ENCODE data around the gene PCDH9.
A peak's percentile ranks its signal among the peaks of the same experiment; 100 is the strongest.

Gene PCDH9

GRCh38 chr13:67267136-67267535, 37.0 kb upstream of the PCDH9 start:
- no peaks in the 10 kb centered on the region for H3K36me3 ChIP-seq (ENCODE audit: control insufficient read depth, insufficient read depth, low read length)
- H3K27me3 ChIP-seq (replicated peaks; ENCODE audit: control insufficient read depth, insufficient read depth, low read length): no peaks in the 10 kb centered on the region
- H3K4me3 ChIP-seq (replicated peaks; ENCODE audit: low read depth, low read length): no peak overlapping the region
- TF ChIP-seq CTCF (IDR thresholded peaks at IDR 0.05; ENCODE audit: insufficient read depth, low read length, poor library complexity, severe bottlenecking): no peak
- no peak for DNase-seq (ENCODE audit: extremely low read depth, insufficient read length)

DNA sequence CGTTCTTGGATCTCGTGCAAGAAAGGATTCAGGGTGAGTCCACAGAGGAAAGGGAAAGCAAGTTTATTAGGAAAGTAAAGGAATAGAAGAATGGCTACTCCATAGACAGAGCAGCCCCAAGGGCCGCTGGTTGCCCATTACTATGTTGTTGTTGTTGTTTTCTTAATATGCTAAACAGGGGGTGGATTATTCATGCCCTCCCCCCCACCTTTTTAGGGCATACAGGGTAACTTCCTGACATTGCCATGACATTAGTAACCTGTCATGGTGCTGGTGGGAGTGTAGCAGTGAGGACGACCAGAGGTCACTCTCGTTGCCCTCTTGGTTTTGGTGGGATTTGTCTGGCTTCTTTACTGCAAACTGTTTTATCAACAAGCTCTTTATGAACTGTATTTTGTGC, 29.1 kb upstream of the PCDH9 start:
- H3K27me3 ChIP-seq (replicated peaks; ENCODE audit: control insufficient read depth, insufficient read depth, low read length): no peaks in the 10 kb centered on the region
- no peaks in the 10 kb centered on the region for H3K36me3 ChIP-seq (ENCODE audit: control insufficient read depth, insufficient read depth, low read length)
- no peak for DNase-seq (ENCODE audit: extremely low read depth, insufficient read length)
- no peak overlapping the region for H3K4me3 ChIP-seq (replicated peaks; ENCODE audit: low read depth, low read length)
- TF ChIP-seq CTCF (IDR thresholded peaks at IDR 0.05; ENCODE audit: insufficient read depth, low read length, poor library complexity, severe bottlenecking): no peak

GRCh38 chr13:67258482-67258881, 28.3 kb upstream of the PCDH9 start:
- DNase-seq (ENCODE audit: extremely low read depth, insufficient read length): no peak
- TF ChIP-seq CTCF (IDR thresholded peaks at IDR 0.05; ENCODE audit: insufficient read depth, low read length, poor library complexity, severe bottlenecking): no peak
- no peak overlapping the region for H3K4me3 ChIP-seq (replicated peaks; ENCODE audit: low read depth, low read length)
- no peaks in the 10 kb centered on the region for H3K27me3 ChIP-seq (replicated peaks; ENCODE audit: control insufficient read depth, insufficient read depth, low read length)
- no peaks in the 10 kb centered on the region for H3K36me3 ChIP-seq (ENCODE audit: control insufficient read depth, insufficient read depth, low read length)

DNA sequence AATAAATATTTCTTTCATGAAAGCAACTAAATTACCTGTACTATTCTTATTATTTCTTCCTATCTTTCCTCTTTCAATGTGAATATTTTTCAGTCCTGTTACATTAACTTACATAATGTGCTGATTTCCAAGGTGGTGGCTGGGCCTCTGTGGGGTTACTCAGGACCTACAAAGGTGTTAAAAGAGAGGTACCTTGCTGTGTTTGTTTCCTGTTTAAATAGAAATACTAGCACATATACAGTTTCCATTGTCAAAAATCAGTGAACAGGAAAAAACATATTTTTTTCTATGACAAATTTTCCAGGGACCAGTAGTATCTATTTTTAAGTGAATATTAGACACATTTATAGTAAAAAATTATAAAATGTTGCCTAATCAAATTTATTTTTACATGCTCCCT, 8.7 kb upstream of the PCDH9 start:
- no peak for DNase-seq (ENCODE audit: extremely low read depth, insufficient read length)
- no peak overlapping the region for H3K4me3 ChIP-seq (replicated peaks; ENCODE audit: low read depth, low read length)
- no peaks in the 10 kb centered on the region for H3K36me3 ChIP-seq (ENCODE audit: control insufficient read depth, insufficient read depth, low read length)
- no peak for TF ChIP-seq CTCF (IDR thresholded peaks at IDR 0.05; ENCODE audit: insufficient read depth, low read length, poor library complexity, severe bottlenecking)
- H3K27me3 ChIP-seq (replicated peaks; ENCODE audit: control insufficient read depth, insufficient read depth, low read length): no peaks in the 10 kb centered on the region

DNA sequence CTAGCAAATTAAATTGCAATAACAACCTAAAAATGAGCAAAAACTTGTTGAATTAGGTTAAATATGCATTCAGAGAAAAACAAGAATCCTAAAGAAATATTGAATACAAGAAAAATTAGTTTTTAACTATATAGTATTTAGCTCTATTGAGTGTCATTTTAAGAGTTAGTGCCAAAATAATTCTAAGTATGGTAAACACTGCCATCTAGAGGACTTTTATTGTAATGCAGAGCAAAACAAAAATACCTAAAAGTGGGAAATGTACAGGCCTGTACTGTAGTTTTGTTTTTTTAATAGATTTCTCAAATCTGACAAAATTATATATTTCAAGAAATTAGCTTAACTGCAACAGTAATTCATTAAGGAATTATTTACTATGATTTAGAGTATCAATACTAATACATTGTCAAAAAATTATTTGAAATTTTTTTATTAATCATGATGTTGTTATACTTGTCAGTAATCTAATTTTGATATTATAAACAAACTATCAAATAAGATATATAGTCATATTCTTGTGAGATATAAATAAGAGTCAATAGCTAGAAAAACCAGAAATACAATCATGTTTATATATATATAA, 8.2 kb upstream of the PCDH9 start:
- DNase-seq (ENCODE audit: extremely low read depth, insufficient read length): no peak
- TF ChIP-seq CTCF (IDR thresholded peaks at IDR 0.05; ENCODE audit: insufficient read depth, low read length, poor library complexity, severe bottlenecking): peak; percentile 42
- H3K36me3 ChIP-seq (ENCODE audit: control insufficient read depth, insufficient read depth, low read length): no peaks in the 10 kb centered on the region
- no peak overlapping the region for H3K4me3 ChIP-seq (replicated peaks; ENCODE audit: low read depth, low read length)
- H3K27me3 ChIP-seq (replicated peaks; ENCODE audit: control insufficient read depth, insufficient read depth, low read length): no peaks in the 10 kb centered on the region

DNA sequence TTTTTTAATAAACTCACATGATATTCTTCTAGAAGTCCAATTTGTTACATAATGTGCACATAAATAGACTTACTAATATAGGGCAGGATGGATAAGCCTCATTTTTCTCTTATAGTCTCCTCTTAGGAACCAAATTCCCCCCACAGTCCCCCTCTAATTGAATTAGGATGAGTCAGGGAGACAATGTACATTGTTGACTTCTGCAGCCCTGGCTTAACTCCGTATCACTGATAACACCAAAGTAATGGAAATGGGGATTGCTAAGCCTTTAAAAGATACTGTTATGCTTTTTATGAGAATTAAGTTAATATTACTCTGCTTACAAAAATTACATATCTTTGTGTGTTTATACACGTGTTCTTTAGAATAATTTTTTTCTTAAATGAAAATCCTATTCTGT, 5.1 kb upstream of the PCDH9 start:
- no peak for DNase-seq (ENCODE audit: extremely low read depth, insufficient read length)
- no peak for TF ChIP-seq CTCF (IDR thresholded peaks at IDR 0.05; ENCODE audit: insufficient read depth, low read length, poor library complexity, severe bottlenecking)
- Histone ChIP-seq H3K4me3 (replicated peaks; ENCODE audit: low read depth, low read length) (no peak overlapping the region), H3K27me3 (replicated peaks; ENCODE audit: control insufficient read depth, insufficient read depth, low read length) (peaks cover 2% of the 10 kb centered on the region; the same call in 1 of the 2 replicates), H3K36me3 (ENCODE audit: control insufficient read depth, insufficient read depth, low read length) (no peaks in the 10 kb centered on the region)
